HEK293 (cell line): ENCODE measurements around the gene YWHAB.

Experiments used
- CTCF ChIA-PET: fragments of 350-600 bp; formaldehyde crosslinking; extraction: SDS; loops from one replicate; lab custom pipeline; 2021; ENCODE audit warnings: antibody characterized with exemption; lab: Yijun Ruan, JAX
- POLR2A ChIA-PET: fragments of 300-600 bp; formaldehyde crosslinking; extraction: SDS; loops from one replicate; lab custom pipeline; 2020; ENCODE audit warnings: antibody characterized with exemption, inconsistent platforms; lab: Yijun Ruan, JAX
- H3K27ac ChIP-seq: fragments of 200-500 bp; sonication (Bioruptor generic); 2 replicates; pipeline ENCODE4 v1.5.1; 2014; ENCODE audit warnings: low read depth, low read length, control low read depth, inconsistent platforms; ENCODE audit errors: extremely low read depth
- H3K36me3 ChIP-seq, 2 experiments: fragments of 200-500 bp in 1 of 2; sonication (Bioruptor generic) in 1 of 2; 1 replicate in 1 of 2; 2 replicates in 1 of 2; pipeline ENCODE4 v1.5.1; 2014 to 2017; ENCODE audit warnings: inconsistent platforms in 2 of 2, low read length in 2 of 2; ENCODE audit not compliant: control insufficient read depth in 2 of 2, insufficient read depth in 1 of 2
- H3K4me1 ChIP-seq: fragments of 200-500 bp; sonication (Bioruptor generic); 2 replicates; pipeline ENCODE4 v1.5.1; 2014; ENCODE audit warnings: mild to moderate bottlenecking, low read length, inconsistent platforms; ENCODE audit not compliant: control insufficient read depth, insufficient read depth
- H3K4me3 ChIP-seq: 2 replicates; pipeline ENCODE4 v1.5.1; 2011; ENCODE audit warnings: low read depth, mild to moderate bottlenecking, control low read depth, low read length, moderate library complexity
- H3K9me3 ChIP-seq: fragments of 200-500 bp; sonication (Bioruptor generic); 2 replicates; pipeline ENCODE4 v1.5.1; 2014; ENCODE audit warnings: low read depth, low read length, inconsistent platforms; ENCODE audit not compliant: control insufficient read depth, insufficient read depth
- FEZF1 ChIP-seq: fragments of 450-650 bp; formaldehyde crosslinking; IDR thresholded peaks from 2 replicates; pipeline ENCODE4 v1.5.1; 2016; ENCODE audit warnings: missing biosample characterization, missing genetic modification characterization
- TRIM28 ChIP-seq: IDR thresholded peaks from 2 replicates; pipeline ENCODE4 v1.6.1; 2011; ENCODE audit warnings: low read length, control low read depth, borderline replicate concordance
- ZNF10 ChIP-seq: fragments of 450-650 bp; formaldehyde crosslinking; IDR thresholded peaks from 2 replicates; pipeline ENCODE4 v1.5.1; 2017; ENCODE audit warnings: missing biosample characterization, missing genetic modification characterization
- ZNF274 ChIP-seq, 2 experiments: fragments of 200-500 bp in 1 of 2; fragments of 450-650 bp in 1 of 2; sonication (Bioruptor generic) in 1 of 2; formaldehyde crosslinking in 1 of 2; IDR thresholded peaks; 2 replicates each; pipeline versions ENCODE4 v1.5.1 to v1.6.1; 2014 to 2016; ENCODE audit warnings: borderline replicate concordance in 1 of 2, inconsistent platforms in 1 of 2, low read length in 1 of 2, missing biosample characterization in 1 of 2, missing genetic modification characterization in 1 of 2
- ZNF335 ChIP-seq: fragments of 450-650 bp; formaldehyde crosslinking; conservative IDR thresholded peaks from 2 replicates; pipeline ENCODE4 v1.5.1; 2016; ENCODE audit warnings: missing biosample characterization, missing genetic modification characterization
- ZNF341 ChIP-seq: fragments of 450-650 bp; formaldehyde crosslinking; IDR thresholded peaks from 2 replicates; pipeline ENCODE4; 2016; ENCODE audit warnings: low read depth, missing biosample characterization, missing genetic modification characterization
- ZNF549 ChIP-seq: fragments of 450-650 bp; IDR thresholded peaks from 2 replicates; pipeline ENCODE4 v1.5.1; 2018; ENCODE audit warnings: missing biosample characterization, missing genetic modification characterization, mild to moderate bottlenecking, inconsistent platforms, moderate library complexity
- ZNF585B ChIP-seq: fragments of 450-650 bp; formaldehyde crosslinking; IDR thresholded peaks from 2 replicates; pipeline ENCODE4 v1.5.1; 2016; ENCODE audit warnings: missing biosample characterization, missing genetic modification characterization
- ZNF701 ChIP-seq: fragments of 450-650 bp; formaldehyde crosslinking; IDR thresholded peaks from 2 replicates; pipeline ENCODE4 v1.5.1; 2016; ENCODE audit warnings: missing biosample characterization, missing genetic modification characterization
- ZNF777 ChIP-seq: fragments of 450-650 bp; formaldehyde crosslinking; IDR thresholded peaks from 2 replicates; pipeline ENCODE4 v1.5.1; 2017; ENCODE audit warnings: missing biosample characterization, missing genetic modification characterization, borderline replicate concordance
- ZSCAN23 ChIP-seq: fragments of 450-650 bp; formaldehyde crosslinking; IDR thresholded peaks from 2 replicates; pipeline ENCODE4 v1.5.1; 2016; ENCODE audit warnings: missing biosample characterization, missing genetic modification characterization
- TF ChIP-seq, protein P1 (sequence below): fragments of 450-650 bp; formaldehyde crosslinking; conservative IDR thresholded peaks from 2 replicates; pipeline ENCODE4 v1.5.1; 2016; ENCODE audit warnings: low read depth, missing biosample characterization, missing genetic modification characterization

Gene YWHAB

DNA sequence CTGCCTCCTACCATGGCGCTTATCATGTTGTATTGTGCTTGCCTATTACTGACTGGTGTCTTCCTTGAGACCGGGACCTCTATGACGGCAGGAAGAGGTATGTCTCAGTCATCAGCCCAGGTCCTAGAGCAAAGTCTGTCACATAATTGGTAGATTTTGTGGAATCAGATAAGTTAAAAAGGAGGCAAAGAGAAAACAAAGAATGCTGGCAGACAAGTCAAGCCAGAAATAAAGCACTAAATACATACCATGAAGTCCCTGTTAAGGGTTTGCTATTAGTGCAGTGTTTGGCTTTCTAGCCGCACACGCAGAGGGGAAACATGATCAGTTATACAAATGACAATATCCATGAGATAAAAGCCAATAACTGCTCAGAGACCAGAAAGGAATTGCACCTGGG, 68.7 kb downstream of the YWHAB start:
- CTCF ChIA-PET, result interaction anchor here (1.5 kb wide), 1 partner anchor 11 kb away, joined by 3 read pairs; no protein-coding TSS in a partner anchor
- POLR2A ChIA-PET, result interaction anchor here (1.3 kb wide), 1 partner anchor 14 kb away, joined by 3 read pairs; no protein-coding TSS in a partner anchor
- H3K36me3 ChIP-seq, result peaks cover 23 to 78% of the 10 kb centered on the region in 2 experiments

DNA sequence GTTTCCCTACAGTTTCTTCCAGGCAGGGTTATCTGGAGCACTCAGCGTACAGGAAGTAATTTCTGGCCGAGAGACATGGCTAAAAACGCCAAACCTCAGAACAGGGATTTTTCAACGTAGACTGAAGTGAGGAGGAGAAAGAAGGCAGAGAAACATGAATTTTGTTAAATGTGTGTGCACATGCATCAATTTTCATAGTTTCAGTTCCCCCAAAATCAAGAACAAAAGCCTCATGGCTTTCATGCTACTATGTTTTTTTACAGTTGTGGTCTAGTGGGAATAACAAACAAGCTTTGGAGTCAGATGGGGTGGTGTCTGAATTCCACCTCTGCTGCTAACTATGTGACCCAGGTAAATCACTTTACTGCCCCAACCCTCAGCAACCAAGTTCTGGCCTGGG, 69.8 kb downstream of the YWHAB start:
- Histone ChIP-seq H3K9me3 (no peaks in the 10 kb centered on the region), H3K27ac (no peak overlapping the region), H3K36me3 (peaks cover 18 to 67% of the 10 kb centered on the region in 2 experiments; a peak in 2 of 3 replicates), H3K4me1 (peaks cover 4% of the 10 kb centered on the region), H3K4me3 (no peak overlapping the region)
- TF ChIP-seq ZSCAN23 (tag by site-specific recombination) (no peak), ZNF274 (IDR thresholded peaks at IDR 0.05; ENCODE audit: low read length) (no peak), ZNF274 (tag by site-specific recombination; IDR thresholded peaks at IDR 0.05; ENCODE audit: borderline replicate concordance) (no peak), ZNF585B (no peak), FEZF1 (tag by site-specific recombination) (no peak), ZNF335 (tag by site-specific recombination) (no peak), ZNF549 (no peak)
- ChIA-PET CTCF (no interaction called here), POLR2A (no interaction called here)

More for the DNA sequence above, 68.7 kb downstream of the YWHAB start:
- no peak overlapping the region for H3K27ac ChIP-seq
- peaks cover 4% of the 10 kb centered on the region for H3K4me1 ChIP-seq
- H3K9me3 ChIP-seq, result no peaks in the 10 kb centered on the region
- TF ChIP-seq ZNF341 (tag by site-specific recombination), result no peak
- TF ChIP-seq, protein P1, sequence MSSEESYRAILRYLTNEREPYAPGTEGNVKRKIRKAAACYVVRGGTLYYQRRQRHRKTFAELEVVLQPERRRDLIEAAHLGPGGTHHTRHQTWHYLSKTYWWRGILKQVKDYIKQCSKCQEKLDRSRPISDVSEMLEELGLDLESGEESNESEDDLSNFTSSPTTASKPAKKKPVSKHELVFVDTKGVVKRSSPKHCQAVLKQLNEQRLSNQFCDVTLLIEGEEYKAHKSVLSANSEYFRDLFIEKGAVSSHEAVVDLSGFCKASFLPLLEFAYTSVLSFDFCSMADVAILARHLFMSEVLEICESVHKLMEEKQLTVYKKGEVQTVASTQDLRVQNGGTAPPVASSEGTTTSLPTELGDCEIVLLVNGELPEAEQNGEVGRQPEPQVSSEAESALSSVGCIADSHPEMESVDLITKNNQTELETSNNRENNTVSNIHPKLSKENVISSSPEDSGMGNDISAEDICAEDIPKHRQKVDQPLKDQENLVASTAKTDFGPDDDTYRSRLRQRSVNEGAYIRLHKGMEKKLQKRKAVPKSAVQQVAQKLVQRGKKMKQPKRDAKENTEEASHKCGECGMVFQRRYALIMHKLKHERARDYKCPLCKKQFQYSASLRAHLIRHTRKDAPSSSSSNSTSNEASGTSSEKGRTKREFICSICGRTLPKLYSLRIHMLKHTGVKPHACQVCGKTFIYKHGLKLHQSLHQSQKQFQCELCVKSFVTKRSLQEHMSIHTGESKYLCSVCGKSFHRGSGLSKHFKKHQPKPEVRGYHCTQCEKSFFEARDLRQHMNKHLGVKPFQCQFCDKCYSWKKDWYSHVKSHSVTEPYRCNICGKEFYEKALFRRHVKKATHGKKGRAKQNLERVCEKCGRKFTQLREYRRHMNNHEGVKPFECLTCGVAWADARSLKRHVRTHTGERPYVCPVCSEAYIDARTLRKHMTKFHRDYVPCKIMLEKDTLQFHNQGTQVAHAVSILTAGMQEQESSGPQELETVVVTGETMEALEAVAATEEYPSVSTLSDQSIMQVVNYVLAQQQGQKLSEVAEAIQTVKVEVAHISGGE (tag by site-specific recombination), result no peak
- no peak for TF ChIP-seq ZNF10
- TF ChIP-seq ZNF701 (tag by site-specific recombination), result no peak
- no peak for TF ChIP-seq TRIM28
- no peak overlapping the region for H3K4me3 ChIP-seq

- Histone ChIP-seq H3K4me1 (peaks cover 4% of the 10 kb centered on the region), H3K9me3 (no peaks in the 10 kb centered on the region), H3K27ac (no peak overlapping the region), H3K36me3 (peaks cover 18 to 56% of the 10 kb centered on the region in 2 experiments; a peak in 2 of 3 replicates), H3K4me3 (no peak overlapping the region)
- TF ChIP-seq FEZF1 (tag by site-specific recombination), result 0 out of 2 replicates have a peak, but pooled peaks have one; percentile 7
- TF ChIP-seq ZNF777 (tag by site-specific recombination), result no peak
- ChIA-PET CTCF (interaction anchor here (0.6 to 1.5 kb wide), 2 partner anchors 9 to 825 kb away, joined by 5 read pairs; no protein-coding TSS in a partner anchor), POLR2A (no interaction called here)
Measured at GRCh38 chr20:44956410-44956809, 70.9 kb downstream of the YWHAB start.
